ENCODE measurements around the gene SCARB1.

The SCARB1 gene

GRCh38 chr12:124730455-124730932, 133.2 kb downstream of the SCARB1 start:
- no peak for DNase-seq (ENCODE audit: low read depth)

- no peak for DNase-seq (ENCODE audit: low read depth)
These were observed 135.7 kb downstream of the SCARB1 start for GRCh38 chr12:124727922-124728321.

DNA sequence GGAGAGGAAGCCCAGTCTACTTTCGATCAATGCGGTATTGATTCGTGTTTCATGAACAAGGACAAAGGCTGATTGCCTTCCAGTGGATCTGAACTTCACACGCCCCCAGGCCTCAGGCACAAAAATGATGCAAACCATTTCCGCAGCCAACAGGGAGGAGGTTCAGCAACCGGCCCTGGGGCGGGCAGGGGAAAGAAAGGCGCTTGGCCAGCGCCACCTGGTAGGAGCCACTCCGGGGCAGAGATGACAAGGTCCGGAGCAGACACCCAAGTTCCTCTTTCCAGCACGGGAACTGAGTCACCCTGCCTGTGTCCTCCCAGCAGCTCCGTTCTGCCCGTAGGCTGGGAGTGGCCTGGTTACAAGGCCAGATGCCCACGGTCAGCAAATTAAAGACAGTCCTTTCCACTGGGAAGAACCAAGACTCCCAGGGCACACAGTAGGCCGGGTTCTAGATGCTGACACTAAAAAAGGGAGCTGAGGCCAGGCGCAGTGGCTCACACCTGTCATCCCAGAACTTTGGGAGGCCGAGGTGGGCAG, 136.3 kb downstream of the SCARB1 start:
- DNase-seq (ENCODE audit: low read depth), result peak; percentile 58
